ENCODE results near the gene UXS1.

- no peak for TF ChIP-seq RAD21 (IDR thresholded peaks at IDR 0.05; ENCODE audit: low read depth)
- no peak for TF ChIP-seq REST (IDR thresholded peaks at IDR 0.05; ENCODE audit: low read depth)
- no peak for TF ChIP-seq YY1 (IDR thresholded peaks at IDR 0.05; ENCODE audit: low read depth)
- no peak for TF ChIP-seq EGR1 (IDR thresholded peaks at IDR 0.05)
- no peak for TF ChIP-seq TEAD4 (IDR thresholded peaks at IDR 0.05)
- TF ChIP-seq, protein P1, sequence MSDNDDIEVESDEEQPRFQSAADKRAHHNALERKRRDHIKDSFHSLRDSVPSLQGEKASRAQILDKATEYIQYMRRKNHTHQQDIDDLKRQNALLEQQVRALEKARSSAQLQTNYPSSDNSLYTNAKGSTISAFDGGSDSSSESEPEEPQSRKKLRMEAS (IDR thresholded peaks at IDR 0.05) = 0 out of 2 replicates have a peak, but pooled peaks have one; percentile 7
- no peak for TF ChIP-seq CEBPB (IDR thresholded peaks at IDR 0.05)
- no peak for TF ChIP-seq EP300 (IDR thresholded peaks at IDR 0.05; ENCODE audit: borderline replicate concordance)
- TF ChIP-seq NFIC (IDR thresholded peaks at IDR 0.05) = no peak
- TF ChIP-seq CREB1 (IDR thresholded peaks at IDR 0.05; ENCODE audit: low read depth) = no peak
- TF ChIP-seq TAF1 (IDR thresholded peaks at IDR 0.05; ENCODE audit: low read depth) = no peak
- no peak for TF ChIP-seq FOXM1 (IDR thresholded peaks at IDR 0.05; ENCODE audit: borderline replicate concordance, low read depth)
Measured at GRCh38 chr2:106193690-106193976, 468 bp downstream of the UXS1 start.
